Activated T-cell treated with anti-CD3 and anti-CD28 coated beads, Interleukin-2, amount 50 U/mL, for 48 hours (primary cell): Measurements from ENCODE around the gene RAVER2.

Experiments
- DNase-seq, 2 experiments: peaks; one replicate each; pipeline ENCODE4 v3.0.0-alpha.2; 2020

RAVER2 gene

GRCh38 chr1:64881281-64881680 is 136.4 kb downstream of the RAVER2 start:
- DNase-seq = no peak
